Right forelimb (tissue), 1 donor: ENCODE data around the gene ANKRD53.

Experiments
- DNase-seq: peaks from one replicate; pipeline ENCODE4 v3.0.0-alpha.2; 2018

The ANKRD53 gene

GRCh38 chr2:70978341-70979179 is at the start of gene ANKRD53:
Gene ANKRD53 (plus strand): TSS chr2:70978630. CDS start chr2:70978646, 16 bp downstream.
- peak; percentile 73 for DNase-seq

- no peak for DNase-seq
Measured at GRCh38 chr2:70930371-70931329, 47.8 kb upstream of the ANKRD53 start.

DNA sequence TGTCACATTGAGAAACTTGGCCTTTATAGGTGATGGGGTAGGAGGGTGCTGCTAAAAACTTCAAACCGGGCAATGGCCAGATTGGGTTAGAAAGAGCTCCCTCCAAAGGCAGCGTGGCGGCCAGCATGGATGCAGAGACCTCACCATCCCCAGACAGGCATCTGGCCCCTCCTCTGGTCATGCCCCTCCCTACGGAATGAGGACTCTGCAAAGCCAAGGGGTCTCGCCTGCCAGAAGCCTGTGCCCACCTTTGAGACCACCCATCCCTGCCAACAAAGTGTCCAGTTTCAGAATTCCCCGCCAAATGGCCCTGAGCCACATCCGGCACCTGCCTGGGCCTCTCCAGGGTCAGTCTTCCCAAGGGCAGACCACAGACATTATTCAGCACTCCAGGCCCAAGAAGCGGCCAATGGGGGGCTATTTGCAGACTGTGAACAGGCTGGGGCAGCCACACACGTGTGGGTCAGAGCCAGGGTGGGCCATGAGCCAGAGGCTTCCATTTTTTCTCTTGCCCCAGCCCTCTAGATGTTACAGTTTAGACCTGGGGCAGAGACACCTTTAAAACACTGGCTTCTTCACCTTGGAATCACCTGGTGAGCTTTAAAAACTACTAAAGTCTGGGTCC is 46.9 kb upstream of the ANKRD53 start:
- no peak for DNase-seq

DNA sequence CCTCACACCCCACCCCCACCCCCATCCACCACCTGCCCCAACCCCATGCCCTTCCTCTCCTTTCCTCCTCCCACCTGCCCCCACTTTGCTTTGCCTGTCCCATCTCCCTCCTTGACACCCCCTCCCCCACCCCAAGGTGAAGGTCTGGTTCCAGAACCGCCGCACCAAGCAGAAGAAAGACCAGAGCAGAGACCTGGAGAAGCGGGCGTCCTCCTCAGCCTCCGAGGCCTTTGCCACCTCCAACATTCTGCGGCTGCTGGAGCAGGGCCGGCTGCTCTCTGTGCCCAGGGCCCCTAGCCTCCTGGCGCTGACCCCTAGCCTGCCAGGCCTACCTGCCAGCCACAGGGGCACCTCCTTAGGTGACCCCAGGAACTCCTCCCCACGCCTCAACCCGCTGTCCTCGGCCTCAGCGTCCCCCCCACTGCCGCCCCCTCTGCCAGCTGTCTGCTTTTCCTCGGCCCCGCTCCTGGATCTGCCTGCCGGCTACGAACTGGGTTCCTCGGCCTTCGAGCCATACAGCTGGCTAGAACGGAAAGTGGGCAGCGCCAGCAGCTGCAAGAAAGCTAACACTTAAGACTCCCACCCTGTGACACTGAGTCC is 45.7 kb upstream of the ANKRD53 start:
- no peak for DNase-seq

DNA sequence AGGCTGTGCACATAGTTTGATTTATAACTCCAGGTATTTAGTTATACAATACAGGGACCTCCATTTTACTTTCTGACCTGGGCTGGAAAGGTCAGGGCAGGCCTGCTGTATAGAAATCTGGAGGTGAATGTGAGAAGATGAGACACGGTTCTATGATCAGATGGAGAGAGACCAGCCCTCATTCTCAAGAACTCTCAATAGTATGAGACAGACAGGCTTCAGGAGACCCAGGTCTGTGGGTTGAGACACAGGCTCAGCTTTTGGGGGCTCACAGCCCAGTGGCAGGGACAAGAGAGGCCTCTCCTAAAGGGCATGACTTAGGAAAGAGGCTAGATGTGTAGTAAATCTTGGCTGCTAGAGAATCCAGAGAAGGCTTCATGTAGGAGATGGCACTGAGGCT is 43.4 kb upstream of the ANKRD53 start:
- DNase-seq, result no peak

GRCh38 chr2:70935468-70936164 is 42.8 kb upstream of the ANKRD53 start, which contains the start of gene ATP6V1B1:
Gene ATP6V1B1 (plus strand): TSS chr2:70935900. CDS start chr2:70935955, 55 bp downstream.
- DNase-seq, result no peak

DNA sequence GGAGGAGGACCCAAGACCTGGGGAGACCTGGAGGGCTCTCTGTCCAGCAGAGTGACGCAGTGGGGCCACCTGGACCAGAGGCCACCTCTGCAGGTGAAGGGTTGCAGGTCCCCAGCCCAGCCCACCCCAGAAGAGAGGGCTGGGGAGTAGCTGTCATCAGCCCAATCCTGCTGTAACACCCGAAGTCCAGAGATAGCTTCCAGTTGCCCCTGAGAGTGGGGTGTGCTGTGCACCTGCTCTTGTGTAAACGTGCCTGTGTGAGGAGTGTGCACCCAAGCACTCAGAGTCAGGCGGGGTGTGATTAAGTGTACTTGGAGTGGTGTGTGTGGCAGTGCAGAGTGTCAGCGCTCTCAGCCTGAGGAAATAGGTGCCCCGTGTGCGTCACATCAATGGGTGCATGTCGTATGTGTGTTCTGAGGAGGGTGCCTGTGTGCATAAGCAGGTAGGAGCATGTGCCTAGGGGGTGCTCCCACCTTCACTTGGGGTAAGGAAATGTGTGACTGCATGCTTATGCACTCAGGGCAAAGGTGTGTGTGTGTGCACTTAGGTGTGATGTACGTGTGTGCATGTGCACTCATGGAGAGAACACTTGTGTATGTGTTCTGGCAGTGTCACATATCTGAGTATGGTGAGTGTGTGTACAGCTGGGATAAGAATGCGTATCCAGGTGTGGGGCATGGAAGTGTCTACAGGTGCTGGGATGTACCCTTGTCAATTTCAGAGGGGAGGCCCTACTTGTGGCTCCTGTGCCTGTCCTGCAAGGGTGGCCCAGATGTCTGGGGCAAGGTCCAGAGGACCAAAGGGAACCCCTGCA is 42.1 kb upstream of the ANKRD53 start:
- DNase-seq, result no peak

- DNase-seq, result no peak
Measured at GRCh38 chr2:70936979-70937811, 41.2 kb upstream of the ANKRD53 start.

DNA sequence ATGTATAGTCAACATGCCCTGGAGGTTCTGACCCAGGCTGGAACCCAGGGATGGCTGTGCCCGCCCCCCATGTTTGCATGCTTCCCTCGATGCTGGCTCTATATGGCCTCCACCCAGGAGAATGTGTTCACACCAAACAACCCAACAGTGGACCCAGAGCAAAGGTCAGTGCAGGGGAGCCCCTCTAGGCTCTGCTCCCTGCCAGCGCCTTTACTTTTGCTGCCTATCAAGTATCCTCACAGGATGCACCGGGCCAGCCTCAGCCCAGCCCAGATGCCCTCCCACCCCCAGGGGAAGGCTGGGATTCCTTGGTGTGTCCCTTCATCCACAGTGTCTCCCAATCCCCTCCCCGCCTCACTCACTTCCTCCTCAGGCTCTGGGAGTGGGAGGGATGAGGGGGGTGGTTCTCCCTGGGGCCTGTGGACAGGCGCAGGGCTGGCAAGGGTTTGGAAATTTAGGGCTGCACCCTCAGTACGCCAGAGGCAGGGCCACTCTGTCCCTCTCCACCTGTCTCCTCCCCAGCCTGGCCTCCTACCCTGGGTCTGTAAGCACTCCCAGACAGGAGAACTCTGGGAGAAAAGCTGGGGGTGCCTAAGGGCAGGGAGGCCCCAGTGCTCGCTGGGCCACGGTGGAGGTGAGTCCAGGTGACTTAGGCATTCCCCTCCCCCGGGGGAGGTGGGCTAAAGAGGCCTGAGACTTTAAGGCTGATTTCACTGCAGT is 40.4 kb upstream of the ANKRD53 start:
- no peak for DNase-seq

DNA sequence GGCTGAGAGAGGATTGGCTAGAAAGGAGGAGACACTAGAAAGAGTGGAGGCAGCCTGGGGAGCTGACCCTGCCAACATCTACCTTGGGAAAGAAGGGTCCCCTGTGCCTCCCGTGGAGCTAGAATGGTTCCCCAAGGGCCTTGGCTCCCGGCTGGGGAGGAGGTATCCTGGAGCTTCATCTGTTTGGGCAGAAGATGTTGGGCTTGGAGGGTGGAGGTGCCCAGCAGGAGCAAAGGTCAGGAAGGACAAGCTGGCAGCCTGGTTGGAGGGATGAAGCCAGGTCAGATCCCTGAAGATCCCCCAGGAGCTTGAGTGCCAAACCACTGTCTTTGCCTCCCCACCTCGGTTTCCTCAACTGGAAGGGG is 39.9 kb upstream of the ANKRD53 start:
- DNase-seq, result no peak

GRCh38 chr2:70939001-70939838 is 39.2 kb upstream of the ANKRD53 start:
- no peak for DNase-seq

- no peak for DNase-seq
Measured at GRCh38 chr2:70939839-70940580, 38.4 kb upstream of the ANKRD53 start.

DNA sequence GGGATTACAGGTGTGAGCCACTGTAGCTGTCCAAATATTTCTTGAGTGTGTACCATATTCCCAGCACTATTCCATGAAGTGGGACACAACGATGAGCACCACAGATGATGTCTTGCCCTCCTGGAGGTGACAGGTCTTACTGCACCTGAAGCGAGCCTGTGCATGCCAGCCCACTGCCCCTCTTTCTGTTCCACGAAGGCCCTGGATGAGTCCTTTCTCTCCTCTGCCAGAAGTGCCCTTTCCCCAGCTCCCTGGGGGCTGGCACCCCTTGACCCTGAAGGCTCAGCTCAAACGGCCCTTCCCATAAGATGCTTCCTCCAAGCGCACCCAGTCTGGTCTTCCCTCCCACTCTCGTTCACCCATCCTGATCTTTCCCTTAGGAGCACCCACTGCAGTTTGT is 37.2 kb upstream of the ANKRD53 start:
- no peak for DNase-seq

GRCh38 chr2:70941701-70942100 is 36.7 kb upstream of the ANKRD53 start:
- DNase-seq, result no peak

- peak; percentile 42 for DNase-seq
Measured at GRCh38 chr2:70942396-70943204, 35.8 kb upstream of the ANKRD53 start.

GRCh38 chr2:70943205-70943871 is 35.1 kb upstream of the ANKRD53 start:
- peak; percentile 37 for DNase-seq
